Measurements from ENCODE around the gene TNFRSF4.

Gene TNFRSF4

GRCh38 chr1:1166642-1167397, 47.1 kb downstream of the TNFRSF4 start:
- no peak for DNase-seq

GRCh38 chr1:1165900-1166421, 48.0 kb downstream of the TNFRSF4 start:
- no peak for DNase-seq

- DNase-seq: no peak
Observed at GRCh38 chr1:1165485-1165884, 48.5 kb downstream of the TNFRSF4 start.

- DNase-seq: no peak
Observed at GRCh38 chr1:1164701-1165451, 49.1 kb downstream of the TNFRSF4 start.

- DNase-seq: no peak
Observed at GRCh38 chr1:1164361-1164700, 49.6 kb downstream of the TNFRSF4 start.

GRCh38 chr1:1163538-1164070, 50.3 kb downstream of the TNFRSF4 start:
- DNase-seq: no peak

- no peak for DNase-seq
Observed at GRCh38 chr1:1162597-1163537, 51.1 kb downstream of the TNFRSF4 start.

- DNase-seq: no peak
Observed at GRCh38 chr1:1161683-1162079, 52.3 kb downstream of the TNFRSF4 start.
